GM18868 (cell line): Measurements from ENCODE around the gene GNG7.
"Not testable (repeated sequence)": the region's sequence is repeated elsewhere in the genome, so short reads cannot be mapped to it uniquely, and the experiment has no call there.

Experiments used
- ATAC-seq: cut with Tn5 transposase; IDR thresholded peaks from one replicate; pipeline ENCODE4 v1.9.1; 2021; ENCODE audit warnings: mild to moderate bottlenecking, moderate library complexity; ENCODE audit not compliant: unreplicated experiment

GNG7 gene

GRCh38 chr19:2646866-2647535, 55.5 kb downstream of the GNG7 start:
- ATAC-seq: no peak

DNA sequence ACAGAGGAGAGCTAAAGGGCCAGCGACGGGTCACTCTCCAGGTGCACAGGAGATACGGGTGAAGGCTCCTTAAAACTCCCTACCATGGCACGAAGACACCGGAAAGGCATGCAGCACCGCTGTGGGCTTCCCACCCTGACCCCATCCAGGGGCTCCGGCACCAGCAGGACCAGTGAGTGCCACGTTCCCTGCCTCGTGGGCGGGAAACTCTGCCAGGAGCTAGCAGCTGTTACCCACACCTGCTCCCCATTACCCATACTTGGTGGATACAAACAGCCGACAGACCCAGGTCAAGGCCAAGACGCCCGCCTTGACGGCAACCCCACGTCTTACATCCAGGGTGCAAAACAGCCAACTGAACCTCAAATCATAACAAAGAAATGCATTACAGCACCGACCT, 56.7 kb downstream of the GNG7 start:
- ATAC-seq: no peak

DNA sequence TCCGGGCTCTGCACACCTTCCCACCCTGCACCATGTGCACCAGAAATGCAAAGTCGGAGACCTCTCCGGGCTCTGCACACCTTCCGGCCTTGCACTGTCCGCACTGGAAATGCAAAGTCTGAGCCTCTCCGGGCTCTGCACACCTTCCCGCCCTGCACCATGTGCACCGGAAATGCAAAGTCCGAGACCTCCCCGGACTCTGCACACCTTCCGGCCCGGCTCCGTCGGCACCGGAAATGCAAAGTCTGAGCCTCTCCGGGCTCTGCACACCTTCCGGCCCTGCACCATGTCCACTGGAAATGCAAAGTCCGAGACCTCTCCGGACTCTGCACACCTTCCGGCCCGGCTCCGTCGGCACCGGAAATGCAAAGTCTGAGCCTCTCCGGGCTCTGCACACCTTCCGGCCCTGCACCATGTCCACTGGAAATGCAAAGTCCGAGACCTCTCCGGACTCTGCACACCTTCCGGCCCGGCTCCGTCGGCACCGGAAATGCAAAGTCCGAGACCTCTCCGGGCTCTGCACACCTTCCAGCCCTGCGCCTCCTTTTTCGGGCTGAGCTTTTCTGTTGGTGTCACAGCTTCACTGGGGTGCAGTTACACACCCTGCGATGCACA, 59.3 kb downstream of the GNG7 start:
- ATAC-seq: not testable (repeated sequence)

DNA sequence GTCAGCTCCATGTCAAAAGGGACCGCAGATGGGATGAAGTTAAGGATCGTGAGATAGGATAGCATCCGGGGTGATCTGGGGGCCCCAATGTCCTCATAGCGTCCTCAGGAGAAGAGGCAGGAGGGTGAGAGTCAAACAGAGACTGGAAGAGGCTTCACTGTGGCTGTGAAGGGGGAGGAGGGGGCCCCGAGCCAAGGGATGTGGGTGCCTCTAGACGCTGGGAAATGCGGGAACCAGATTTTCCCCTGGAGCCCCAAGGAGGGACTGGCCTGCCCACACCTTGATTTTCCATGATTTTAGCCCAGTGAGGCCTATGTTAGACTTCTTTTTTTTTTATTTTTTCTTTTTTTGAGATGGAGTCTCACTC, 61.2 kb downstream of the GNG7 start:
- ATAC-seq: no peak

GRCh38 chr19:2640563-2641331, 61.7 kb downstream of the GNG7 start:
- no peak for ATAC-seq

DNA sequence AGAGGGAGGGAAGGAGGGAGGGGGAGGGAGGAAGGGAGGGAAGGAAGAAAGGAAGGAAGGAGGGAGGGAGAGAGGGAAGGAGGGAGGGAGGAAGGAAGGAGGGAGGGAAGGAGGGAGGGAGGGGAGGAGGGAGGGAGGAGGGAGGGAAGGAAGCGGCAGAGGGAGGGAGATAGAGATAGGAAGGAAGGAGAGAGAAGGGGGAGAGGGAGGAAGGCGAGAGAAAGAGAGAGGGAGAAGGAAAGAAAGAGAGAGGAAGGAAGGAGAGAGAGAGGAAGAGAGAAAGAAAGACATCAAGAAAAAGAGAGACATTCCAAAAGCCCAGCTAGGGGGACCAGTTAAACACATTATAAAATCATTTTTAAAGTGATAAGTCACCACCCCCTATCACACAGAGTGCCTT, 62.5 kb downstream of the GNG7 start:
- no peak for ATAC-seq

DNA sequence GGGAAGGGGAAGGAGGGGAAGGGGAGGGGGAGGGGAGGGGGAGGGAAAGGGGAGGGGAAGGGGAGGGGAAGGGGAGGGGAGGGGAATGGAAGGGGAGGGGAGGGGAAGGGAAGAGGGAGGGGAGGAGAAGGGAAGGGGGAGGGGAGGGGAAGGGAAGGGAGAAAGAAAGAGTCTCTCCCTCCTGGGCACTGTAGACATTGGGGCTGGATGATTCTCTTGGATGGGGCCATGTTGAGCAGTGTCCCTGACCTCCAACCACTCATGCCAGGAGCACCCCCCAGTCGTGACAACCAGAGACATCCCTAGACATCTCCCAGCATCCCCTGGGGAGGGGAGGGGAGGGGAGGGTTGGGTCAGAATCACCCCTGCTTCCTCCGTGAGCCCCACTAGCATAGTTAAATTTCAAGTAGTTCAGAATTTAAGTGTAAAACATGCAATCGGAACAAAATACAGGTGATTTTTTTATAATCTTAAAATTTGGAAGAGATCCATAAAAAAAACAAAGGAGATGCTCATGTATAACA, 64.0 kb downstream of the GNG7 start:
- no peak for ATAC-seq

GRCh38 chr19:2636897-2637683, 65.4 kb downstream of the GNG7 start:
- no peak for ATAC-seq

DNA sequence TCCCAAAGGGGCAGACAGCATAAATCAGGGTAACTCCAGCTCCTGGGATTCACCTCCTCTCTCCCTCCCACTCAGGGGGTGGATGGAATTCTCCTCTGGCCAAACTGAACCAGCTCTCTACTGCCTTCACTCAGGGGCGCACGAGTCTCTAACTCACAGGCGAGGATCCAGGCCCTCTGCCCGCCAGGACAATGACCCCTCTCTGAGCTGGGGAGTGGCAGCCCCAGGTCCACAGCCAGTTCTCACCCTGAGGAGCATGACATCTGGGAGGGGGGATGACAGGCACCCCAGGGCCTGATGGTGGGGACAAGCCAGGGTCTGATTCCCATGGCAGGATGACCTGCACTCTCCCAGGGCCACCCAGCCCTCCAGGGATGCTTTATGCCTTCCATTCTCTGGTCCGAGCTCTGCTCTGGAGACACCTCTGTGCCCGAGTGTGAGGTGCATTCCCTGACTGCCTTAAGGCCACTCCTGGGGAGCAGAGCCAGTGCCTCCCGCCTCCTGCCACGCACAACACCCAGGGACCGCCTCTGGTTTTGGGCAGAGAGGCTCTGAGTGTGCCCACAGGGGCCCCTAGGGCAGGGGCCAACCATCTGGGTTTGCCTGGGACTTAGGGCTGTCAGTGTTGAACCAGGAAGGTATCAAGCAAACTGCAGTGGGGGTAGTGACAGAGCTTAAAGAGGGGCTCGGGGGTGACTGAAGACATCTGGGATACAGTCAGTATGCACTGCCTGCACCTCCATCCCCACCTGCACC, 66.2 kb downstream of the GNG7 start:
- ATAC-seq: no peak

DNA sequence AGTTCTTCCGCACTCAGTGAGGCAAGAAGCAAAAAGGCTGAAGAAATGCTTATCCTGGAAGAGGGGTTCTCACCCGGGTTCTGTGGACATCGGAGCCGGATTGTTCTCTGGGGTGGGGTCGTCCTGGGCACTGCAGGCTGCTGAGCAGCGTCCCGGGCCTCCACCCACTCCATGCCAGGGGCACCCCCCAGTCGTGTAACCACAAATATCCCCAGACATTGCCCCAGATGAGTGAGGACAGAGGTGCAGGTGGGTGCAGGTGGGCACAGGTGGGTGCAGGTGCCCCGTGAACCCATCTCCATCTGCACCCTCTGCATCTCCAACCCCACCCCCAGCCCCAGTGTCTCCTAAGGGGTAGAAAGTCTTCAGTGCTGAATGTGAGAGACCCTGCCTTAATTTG, 67.5 kb downstream of the GNG7 start:
- no peak for ATAC-seq

DNA sequence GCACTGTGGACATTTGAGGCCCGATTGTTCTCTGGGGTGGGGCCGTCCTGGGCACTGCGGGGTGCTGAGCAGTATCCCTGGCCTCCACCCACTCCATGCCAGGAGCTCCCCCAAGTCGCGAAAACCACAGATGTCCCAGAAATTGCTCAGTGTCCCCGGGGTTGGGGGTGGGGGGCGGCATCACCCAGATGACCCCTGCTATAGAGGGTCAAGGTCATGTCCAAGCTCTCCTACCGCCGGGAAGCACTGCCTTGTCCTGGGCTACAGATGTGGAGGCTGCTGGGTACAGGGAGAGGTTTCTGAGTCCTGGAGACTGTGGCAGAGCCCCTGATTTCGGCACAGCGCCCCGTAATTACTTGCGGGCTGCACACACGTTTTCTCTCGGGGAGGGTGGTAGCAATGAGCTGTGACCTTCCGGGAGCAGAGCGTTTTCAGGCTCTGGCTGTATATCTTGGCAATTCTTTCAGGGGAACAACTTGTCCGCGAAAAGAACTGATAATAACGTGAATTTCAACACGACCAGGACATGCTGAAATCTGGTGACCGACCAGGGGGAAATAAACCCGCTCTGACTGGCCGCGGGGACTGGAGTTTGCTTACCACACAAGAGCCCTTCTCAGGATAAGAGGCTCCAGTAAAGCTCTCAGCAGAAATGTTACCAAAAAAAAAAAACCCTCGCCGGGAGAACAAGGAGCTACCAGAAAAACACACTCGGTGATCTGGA, 68.1 kb downstream of the GNG7 start:
- no peak for ATAC-seq

GRCh38 chr19:2633693-2634075, 68.8 kb downstream of the GNG7 start:
- ATAC-seq: no peak

- no peak for ATAC-seq
Observed at GRCh38 chr19:2631213-2631821, 71.2 kb downstream of the GNG7 start.

DNA sequence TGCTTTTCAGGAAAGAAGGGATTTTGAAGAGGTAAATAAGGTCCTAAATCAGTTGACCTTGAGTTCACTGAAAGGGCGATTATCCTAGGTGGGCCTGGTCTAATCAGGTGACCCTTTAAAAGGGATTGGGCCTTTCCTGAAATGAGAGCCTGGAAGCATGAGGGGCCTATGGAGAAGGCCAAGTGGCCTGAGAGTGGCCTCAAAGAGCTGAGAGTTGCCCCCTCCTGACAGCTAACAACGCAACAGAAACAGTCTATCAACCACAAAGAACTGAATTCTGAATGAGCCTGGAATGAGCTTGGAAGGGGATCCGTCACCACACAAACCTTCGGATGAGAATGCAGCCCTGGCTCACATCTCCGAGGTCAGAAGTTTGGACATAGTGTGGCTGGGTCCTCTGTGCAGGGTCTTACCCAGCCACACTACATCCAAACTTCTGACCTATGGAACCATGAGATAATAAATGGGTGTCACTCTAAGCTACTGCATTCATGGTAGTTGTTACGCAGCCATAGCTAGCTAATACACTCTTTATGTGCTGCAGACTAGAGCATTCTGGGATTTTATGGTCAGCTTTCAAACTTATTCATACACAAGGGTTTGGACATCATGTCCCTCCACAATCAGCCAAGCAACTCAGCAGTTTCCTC, 72.0 kb downstream of the GNG7 start:
- no peak for ATAC-seq

DNA sequence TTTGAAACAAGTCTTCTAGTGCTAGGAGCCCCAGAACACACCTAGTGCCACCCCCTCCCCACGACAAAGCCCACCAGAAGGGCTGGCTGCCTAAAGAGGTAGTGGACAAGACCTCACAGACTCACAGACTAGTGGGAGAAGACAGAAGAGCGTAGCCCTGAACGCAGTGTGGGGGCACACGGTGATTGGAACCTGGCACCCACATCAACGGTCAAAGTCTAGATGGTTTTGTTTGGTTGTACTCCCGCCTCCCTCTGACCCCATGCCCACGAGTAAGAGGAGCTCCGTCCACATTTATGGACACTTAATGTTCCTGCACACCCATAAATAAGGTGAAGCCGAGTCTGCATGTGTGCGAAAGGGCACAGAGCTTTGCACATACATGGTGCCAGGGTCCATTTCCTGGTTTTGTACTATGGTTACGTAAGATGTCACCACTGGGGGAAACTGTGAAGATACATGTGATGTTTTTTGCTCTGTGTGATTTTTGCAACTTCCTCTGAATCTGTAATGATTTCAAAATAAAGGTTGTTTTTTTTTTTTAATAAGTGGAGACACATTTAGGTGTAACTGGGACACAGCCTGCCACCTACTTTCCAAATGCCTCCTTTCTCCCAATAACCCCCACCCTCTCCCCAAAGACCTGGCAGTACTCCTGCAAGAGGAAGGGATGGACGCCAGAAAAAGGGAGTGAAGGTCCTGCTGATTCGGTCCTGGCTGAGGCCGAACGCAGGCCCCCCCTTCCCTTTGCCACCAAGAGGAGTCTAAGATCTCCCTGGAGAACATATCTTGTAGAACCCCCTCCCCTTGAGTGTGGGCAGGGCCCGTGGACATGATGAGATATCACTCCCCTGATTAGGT, 72.8 kb downstream of the GNG7 start:
- no peak for ATAC-seq

- no peak for ATAC-seq
Observed at GRCh38 chr19:2628597-2628996, 73.9 kb downstream of the GNG7 start.

GRCh38 chr19:2627855-2628254, 74.6 kb downstream of the GNG7 start:
- ATAC-seq: no peak

DNA sequence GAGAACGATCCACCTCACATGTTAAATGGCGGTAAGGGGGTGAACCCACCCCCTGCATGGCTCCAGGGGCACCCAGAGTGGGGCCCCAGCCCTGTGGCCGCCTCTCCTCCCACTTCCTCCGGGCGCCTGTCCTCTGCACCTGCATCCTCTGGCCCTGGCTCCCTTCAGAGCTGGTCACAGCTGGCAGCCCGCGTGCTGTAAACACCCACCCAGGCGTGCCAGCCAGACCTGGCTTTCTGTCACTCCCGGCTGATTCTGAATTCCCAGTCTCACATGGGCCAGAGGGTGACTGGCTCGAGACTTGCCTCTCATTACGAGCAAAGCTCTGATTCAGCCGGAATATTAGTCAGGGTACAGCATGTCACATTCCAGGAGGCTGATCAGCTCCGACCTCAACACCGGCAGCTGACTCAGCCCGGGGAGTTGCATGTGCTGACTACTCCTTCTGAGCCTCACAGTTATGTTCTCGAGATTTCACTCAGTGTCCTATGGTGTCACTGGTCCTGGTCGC, 75.1 kb downstream of the GNG7 start:
- ATAC-seq: peak; percentile 40
